NCI-H2196 (cell line): ENCODE results near the gene FUCA1.
"Not testable (repeated sequence)": the region's sequence is repeated elsewhere in the genome, so short reads cannot be mapped to it uniquely, and the experiment has no call there.

Experiments used
- DNase-seq: peaks from one replicate; lab custom pipeline; 2025; ENCODE audit not compliant: unreplicated experiment; lab: John Stamatoyannopoulos, UW

The FUCA1 gene

DNA sequence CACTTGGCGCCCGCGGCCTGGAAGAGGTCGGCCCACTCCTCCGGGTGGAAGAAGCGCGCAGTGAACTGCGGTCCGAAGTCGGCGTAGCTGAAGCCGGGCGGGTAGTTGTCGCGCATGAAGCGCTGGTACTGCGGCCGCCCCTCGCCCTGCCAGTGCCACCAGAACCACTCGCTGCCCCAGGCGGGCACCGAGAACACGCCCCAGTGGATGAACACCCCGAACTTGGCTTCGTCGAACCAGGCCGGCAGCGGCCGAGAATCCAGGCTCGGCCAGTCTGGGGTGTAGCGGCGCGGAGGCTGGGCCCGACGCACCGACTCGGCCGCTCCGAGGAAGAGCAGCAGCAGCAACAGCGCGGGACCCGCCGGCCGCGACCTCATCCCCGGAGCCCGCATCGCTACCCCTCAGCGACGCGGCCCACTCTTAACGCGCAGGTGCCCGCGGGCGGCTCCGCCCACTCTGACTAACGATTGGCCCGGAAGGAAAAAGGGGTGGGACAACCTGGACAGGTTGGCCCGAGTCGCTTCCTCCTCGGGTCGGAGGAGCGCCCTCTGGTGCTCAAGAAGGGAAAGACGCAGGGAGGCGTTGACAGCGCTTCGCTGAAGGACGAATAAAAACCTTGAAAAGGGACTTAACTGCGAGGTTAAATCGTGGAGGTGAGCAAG is at the start of gene FUCA1:
Gene FUCA1, minus strand, starts transcription at position 396 of the 662 bp plus-strand sequence. Its CDS starts 4 bp downstream, at position 392.
- peak; percentile 96 for DNase-seq

DNA sequence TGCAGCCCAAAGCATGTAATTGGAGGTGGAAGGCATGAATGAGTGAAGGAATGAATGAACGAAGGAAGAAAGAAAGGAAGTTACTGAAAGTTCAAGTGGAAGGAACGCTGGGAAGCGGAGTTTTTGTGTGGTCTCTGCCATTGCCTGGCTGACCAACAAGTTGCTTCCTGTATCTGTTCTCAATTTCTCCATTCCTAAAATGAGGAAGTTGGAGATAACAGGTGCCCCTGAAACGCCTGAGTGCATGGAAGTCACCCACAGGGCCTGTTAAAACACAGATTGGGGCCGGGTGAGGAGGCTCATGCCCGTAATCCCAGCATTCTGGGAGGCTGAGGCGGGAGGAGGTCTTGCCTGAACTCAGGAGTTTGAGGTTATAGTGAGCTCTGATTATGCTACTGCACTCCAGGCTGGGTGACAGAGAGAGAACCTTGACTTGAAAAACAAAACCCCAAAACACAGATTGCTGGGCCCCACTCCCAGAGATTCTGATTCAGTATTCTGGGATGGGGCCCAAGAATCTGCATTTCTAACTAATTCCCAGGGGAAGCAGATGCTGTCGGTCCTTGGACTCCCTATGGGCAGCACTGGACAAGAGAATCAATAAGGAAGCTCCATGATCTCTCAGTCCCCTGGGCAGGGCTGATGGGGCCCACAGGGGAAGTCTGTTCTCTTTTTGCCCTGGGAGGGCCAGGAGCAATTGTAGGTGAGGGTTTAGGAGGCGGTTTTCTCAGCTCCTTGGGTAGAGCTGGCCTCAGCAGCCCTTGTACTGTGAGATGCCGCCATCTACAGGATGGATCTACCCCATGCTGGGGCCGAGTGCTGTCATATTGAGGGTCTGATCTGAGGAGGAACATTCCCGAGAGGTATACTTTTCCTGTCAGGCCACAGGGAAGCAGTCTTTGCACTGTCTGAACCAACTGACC is 48.4 kb upstream of the FUCA1 start:
- DNase-seq = peak; percentile 42

DNA sequence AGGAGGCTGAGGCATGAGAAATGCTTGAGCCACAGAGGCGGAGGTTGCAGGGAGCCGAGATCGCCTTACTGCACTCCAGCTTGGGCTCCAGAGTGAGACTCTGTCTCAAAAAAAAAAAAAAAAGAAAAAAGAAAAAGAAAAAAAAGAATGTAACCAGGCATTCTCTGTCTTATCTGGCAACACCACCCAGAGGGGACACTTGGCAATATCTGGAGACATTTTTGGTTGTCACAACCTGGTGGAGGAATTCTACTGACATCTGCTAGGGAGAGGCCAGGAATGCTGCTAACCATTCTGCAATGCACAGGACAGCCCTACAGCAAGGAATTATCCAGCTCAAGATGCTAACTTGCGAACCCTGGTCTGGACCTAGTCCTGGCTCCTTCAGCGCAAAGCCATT is 47.4 kb upstream of the FUCA1 start:
- no peak for DNase-seq

DNA sequence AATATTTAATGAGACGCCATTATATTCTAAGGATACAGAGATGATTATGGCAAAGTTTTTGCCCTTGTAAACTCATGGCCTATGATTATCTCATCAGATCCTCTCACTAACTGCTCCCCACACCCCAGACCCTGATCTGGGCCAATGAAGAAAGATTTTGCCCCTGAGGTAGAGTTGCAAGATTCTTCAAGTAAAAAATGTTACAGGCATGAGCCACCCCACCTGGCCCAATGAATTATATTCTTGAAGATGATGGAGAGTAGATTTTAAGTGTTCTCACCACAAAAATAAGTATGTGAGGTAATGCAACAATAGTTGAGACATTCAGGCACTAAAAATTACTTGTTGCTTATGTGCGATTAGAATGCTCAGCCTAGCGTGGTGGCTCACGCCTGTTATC is 46.8 kb upstream of the FUCA1 start:
- DNase-seq = no peak

DNA sequence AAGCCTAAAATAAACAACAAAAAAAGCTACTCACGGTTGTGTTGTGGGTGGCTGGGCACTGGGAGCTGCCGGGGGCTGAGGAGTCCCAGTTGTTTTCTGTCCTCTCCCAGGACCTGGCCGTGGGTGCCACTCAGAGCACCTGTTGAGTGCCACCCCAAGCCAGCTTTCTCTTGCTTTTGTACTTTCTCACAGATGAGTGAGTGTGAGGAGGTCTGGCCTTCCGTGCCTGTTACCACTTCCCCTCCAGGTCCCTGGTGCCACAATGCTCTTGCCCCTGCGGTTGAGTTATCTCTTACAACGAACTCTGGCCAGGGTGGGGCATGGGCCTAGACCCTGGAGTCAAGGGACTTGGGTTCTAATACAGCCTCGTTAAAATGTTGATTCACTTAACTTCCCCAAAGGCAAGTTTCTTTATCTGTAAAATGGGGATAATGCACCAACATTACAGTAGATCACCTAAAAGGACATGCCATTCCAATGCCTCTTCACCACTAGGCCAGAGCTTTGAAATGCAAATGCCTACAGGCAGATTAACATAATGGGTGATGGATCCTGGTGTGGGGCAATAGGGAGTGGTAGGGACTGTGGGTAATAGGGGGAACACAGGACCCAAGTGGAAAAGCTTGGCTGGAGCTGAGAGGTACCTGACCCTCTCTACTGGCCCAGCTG is 45.3 kb upstream of the FUCA1 start, which contains the start of gene CNR2:
Gene CNR2, minus strand, starts transcription at position 151 of the 669 bp plus-strand sequence. CDS start 37,745 bp downstream, outside the sequence.
- DNase-seq = no peak

DNA sequence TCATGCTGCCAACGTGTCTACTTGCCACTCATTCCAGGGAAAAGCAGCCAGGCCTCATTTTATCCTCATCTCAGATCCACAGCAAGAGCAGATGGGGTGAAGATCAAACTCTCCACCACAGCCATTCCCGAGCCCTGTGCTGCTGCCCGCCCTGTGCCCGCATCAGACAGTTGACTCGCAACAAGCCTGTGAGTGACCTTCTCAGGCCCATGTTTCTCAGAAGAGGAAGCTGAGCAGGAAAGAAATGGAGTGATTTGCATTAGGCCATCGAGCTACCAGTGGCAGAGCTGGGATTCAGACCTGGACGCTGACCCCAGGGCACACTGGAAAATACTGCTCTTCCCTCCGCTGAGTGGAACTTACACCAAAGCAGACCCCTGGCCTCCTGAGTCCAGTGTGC is 43.8 kb upstream of the FUCA1 start:
- DNase-seq = no peak

DNA sequence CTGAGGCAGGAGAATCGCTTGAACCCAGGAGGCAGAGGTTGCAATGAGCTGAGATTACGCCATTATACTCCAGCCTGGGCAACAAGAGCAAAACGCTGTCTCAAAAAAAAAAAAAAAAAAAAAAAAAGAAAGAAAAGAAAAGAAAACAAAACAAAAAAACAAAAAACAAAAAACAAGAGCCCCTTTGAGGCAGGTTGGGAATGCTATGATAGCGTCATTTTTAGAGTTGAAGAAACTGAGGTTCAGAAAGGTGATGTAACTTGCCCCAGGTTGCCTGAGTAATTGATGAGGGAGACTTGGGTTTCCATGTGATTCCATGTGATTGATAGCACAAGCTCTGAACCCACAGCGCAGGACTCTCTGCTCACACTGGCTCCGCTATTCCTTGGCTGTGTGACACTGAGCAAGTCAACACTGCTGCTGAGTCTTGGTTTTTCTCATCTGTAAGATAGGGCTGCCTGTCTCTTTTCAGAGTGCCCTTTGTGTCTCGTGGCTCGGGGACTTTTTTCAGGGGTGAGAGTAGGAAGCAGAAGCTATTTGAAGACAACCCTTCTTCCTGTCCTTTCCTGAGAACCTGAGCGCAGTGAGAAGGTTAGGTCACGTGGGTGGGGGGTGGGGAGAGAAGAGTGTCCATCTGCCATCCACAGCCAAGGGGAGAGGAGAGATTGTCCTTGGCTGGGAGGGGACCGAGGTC is 42.6 kb upstream of the FUCA1 start:
- DNase-seq = no peak

DNA sequence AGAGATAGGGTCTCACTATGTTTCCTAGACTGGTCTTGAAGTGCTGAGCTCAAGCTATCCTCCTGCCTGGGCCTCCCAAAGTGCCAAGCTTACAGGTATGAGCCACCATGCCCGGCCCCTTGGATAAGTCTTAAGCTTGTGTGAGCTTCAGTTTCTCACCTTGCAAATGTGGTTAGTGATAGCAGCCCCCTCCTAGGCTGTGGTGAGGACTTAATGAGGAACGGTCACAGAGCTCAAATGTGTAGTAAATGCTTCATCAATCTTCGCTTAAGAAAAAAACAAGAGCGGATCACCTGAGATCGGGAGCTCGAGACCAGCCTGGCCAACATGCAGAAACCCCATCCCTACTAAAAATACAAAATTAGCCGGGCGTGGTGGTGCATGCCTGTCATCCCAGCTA is 42.1 kb upstream of the FUCA1 start:
- no peak for DNase-seq

DNA sequence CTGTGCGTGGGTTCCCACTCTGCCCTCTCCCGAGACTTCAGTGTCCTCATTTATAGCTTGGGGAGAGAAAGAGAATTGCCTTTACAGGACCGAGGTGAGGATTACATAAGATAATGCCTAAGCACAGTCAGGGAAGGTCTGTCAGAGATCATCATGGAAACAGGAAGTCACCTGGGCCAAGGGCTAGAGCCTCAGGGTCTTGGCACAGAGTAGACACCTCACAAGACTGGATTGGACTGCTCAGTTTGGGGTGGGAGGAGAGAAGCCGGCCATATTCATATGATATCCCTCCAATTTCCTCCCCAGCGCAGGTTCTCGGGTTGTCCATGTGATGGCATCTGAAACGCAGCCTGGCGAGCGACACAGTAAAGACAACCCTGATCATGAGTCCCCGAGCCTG is 41.3 kb upstream of the FUCA1 start:
- no peak for DNase-seq

DNA sequence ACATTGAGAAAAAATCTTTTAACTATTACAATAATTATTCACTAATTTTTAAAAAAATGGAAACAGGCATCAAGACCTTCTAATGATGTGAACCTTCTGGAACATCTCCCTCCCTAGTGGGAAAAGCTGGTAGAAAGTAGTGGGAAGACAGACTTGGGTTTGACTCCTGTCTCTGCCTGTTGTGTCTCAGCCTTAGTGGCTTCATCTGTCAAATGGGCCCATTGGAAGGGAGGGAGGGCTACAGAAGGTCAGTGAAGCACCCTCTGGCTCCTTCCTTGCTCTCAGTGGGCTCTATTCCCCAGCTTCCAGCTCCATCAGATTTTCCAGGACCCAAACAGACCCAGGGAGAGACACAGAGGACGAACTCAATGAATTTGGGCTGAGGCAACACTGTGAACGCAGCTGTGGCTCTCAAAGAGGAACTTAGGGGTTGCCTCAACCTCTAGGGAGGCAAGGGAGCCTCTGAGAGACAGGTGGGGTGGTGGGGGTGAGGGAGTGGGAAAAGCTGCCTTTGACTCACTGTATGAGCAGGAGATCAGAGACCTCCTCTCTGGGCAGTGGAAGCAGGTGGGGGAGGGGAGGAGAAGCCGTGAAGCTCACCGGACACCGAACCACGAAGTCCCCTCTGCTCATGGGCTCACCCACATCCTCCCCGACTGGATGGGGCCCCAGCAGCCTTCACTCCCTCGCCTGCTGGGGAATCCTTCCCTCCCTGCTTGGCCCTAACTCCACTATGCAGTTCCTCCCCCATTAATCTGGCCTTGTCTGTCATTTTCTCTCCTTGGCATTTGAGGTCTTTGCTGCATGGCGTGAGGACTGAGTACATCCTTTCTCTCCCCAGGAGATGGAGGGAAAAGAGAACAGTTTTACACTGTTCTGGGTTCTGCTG is 40.6 kb upstream of the FUCA1 start:
- no peak for DNase-seq

DNA sequence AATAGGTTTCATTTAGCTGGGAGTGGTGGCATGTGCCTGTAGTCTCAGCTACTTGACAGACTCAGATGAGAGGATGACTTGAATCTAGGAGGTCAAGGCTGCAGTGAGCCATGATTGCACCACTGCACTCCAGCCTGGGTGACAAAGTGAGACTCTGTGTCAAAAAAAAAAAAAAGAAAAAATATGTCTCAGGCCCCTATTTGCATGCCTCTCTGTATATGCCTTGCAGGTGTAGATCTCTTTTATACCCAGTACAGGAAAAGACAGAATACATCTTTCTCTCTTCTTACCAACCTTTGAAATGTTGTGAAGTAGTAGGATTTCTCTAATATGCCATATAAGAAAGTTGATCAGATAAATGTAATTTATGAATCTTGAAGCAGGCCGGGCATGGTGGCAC is 38.6 kb upstream of the FUCA1 start:
- DNase-seq = no peak

DNA sequence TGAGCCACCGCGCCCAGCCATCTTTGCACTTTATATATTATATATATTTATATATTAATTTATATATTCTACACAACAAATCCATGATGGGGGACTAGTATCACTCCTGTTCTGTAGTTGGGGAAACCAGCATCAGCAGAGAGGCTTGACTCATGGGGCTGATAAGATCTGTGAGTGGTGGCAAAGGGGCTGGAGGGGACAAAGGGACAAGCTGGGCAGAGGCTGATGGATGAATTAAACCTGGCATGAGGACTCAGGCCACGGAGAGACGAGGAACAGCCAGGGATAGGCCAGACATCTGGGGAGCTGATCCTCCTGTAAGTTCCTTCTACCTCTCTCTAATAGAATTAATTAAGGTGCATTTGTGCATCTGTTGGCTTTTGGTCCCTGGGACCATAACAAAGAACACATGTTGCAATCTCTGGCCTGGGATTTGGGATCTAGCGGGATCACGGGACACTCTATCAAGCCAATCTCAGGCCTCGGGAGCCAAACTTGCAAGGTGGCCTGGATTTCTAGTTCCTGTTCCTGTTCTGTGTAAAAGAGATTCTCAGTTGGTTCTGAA is 37.5 kb upstream of the FUCA1 start:
- no peak for DNase-seq

DNA sequence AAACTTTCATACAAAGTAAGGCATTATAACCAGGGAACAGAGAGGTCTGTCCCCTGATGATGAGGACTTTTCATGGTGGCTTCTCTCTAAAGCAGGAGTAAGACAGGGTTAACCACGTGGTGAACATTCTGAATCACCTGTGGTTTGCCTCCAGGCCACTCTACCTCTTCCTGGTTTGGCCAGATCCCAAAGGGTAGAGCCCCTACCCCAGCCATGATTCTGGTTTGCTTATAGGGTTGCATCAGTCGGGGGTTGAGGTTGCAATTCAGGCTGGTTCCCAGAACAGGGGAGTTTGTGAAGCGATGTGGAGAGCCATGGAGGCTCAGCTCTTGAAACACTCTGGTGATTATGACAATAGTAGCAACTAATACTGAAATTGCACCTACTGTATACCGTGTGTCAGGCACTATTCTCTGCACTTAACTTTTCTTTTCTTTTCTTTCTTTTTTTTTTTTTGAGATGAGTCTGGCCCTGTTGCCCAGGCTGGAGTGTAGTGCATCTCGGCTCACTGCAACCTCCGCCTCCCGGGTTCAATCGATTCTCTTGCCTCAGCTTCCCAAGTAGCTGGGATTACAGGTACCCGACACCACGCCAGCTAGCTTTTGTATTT is 36.8 kb upstream of the FUCA1 start:
- DNase-seq = no peak

DNA sequence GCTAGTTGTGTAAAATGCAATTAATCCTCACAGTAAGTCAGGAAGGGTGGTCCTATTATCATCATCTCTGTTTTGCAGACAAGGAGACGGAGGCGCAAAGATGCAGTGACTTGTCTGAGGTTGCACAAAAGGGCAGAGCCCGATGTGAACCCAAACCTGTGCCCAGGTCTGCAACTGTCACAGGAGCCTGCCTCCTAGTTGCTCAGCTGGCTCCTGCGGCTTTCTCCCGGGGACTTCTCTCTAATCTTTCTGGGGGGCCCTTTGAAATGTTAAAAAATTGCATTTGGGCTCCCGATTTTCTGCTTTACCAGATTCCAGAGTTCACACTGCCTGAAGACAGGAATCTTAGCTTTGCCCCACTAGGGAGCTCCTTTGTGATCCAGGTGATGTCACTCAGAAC is 35.7 kb upstream of the FUCA1 start:
- no peak for DNase-seq

DNA sequence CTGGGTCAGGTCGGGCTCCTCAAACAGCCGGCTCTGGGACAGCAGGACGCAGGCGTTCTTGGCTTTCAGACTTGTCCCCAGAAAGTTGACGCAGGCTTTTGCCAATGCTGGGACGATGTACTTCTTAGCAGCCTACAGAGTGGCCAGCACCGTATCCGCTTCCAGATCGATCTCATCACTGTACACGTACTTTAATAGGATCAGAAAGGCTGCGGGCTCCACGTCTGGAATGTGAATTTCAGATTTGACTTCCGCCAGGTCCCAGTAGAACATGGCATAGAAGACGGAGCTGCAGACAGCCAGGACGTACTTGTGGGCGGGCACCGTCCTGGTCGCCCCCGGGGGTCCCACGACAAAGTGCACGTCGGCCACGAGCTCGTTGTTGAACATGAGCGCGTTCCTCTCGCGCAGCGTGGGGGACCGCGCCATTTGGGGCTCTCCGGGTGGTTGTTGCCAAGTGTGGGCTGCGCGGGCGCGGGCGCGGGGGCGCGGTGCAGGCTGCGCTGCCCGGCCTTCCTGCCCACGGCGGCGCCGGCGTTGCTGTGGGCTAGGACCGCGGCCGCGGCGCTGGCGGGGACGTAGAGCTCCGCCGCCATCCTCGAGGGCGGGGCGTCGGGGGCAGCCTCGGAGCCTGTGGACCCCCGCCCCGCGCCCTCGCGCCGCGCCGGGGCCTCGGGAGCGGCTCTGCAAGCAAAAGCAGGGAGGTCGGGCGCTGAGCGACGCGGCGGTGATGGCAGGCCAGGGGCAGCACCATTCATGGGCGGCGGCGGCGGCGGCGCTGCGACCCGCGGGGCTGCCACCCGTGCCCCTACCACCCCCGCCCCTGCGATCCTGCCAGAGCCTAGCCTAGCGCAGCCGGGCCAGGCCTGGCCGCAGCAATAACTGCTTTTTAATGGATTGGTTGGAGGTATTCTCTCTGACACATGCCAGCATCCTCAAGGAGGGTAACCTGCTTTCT is 34.5 kb upstream of the FUCA1 start:
- DNase-seq = no peak

DNA sequence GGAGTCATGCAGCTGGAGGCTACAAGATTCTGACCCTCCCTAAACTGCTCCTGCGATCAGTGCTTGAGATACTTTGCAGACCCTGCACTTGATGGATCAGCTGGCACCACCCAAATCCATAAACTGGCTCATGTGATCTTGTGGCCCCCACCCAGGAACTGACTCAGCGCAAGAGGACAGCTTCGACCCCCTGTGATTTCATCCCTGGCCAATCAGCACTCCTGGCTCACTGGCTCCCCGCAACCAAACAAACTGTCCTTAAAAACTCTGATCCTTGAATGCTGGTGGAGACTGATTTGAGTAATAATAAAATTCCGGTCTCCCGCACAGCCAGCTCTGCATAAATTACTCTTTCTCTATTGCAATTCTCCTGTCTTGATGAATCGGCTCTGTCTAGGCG is 31.9 kb upstream of the FUCA1 start:
- not testable (repeated sequence) for DNase-seq

DNA sequence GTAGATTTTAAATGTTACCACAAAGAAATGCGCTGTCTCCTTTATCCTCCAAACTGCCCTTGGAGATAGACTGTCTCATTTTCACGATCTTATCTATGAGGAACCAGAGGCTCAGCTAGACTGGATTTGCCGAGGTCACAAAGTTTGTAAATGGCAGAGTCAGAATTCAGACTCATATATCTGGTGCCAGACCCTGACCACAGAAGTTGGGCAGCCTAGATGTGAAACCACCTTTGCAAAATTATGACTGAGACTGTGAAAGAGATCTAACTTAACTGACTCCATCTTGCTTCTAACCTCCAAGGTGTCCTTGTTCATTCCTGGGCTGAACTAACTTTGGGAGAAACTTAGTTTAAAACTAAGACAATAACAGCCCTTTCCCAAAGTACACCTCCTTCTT is 31.0 kb upstream of the FUCA1 start:
- no peak for DNase-seq

DNA sequence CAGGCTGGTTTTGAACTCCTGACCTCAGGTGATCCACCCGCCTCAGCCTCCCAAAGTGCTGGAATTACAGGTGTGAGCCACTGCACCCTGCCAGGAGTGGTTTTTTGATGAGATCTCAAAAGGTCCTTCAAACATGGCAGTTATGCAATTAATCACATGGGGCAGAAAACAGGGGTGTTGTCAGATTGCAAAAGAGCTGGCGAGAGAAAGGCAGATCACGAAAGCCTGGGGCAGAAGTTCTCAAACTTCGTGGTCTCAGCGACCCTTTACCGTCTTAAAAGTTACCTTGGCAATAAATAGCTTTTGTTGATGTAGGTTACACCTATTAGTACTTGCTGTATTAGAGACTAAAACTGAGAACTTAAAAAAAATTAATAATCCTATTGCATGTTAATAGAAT is 29.0 kb upstream of the FUCA1 start:
- no peak for DNase-seq
